K562 (cell line): ENCODE data around the gene FKBP8. TPM values are rescaled to one million over a fixed set of nuclear protein-coding genes. Genes with fewer than 3 reads are reported as not detected.

ENCODE experiments used
- ASH1L ChIP-seq: fragments of 450-650 bp; IDR thresholded peaks from 2 replicates; pipeline ENCODE4 v1.6.1; 2018; ENCODE audit warnings: borderline replicate concordance, mild to moderate bottlenecking, low read depth; ENCODE audit not compliant: partially characterized antibody
- BHLHE40 ChIP-seq: IDR thresholded peaks from 2 replicates; pipeline ENCODE4 v1.6.1; 2011; ENCODE audit warnings: low read length, improper control_type of control experiment
- CBFB ChIP-seq: sonication (generic); formaldehyde crosslinking; IDR thresholded peaks from 2 replicates; pipeline ENCODE4 v1.4.0; 2020; ENCODE audit warnings: mild to moderate bottlenecking, missing genetic modification reagents
- CUX1 ChIP-seq: fragments of 200-800 bp; sonication (Bioruptor generic); IDR thresholded peaks from 2 replicates; pipeline ENCODE4 v1.6.1; 2016; ENCODE audit warnings: missing genetic modification characterization, missing compliant biosample characterization
- HBP1 ChIP-seq: fragments of 450-650 bp; formaldehyde crosslinking; IDR thresholded peaks from 2 replicates; pipeline ENCODE4 v1.4.0; 2022; ENCODE audit warnings: missing genetic modification characterization
- KLF13 ChIP-seq: fragments of 450-650 bp; IDR thresholded peaks from 2 replicates; pipeline ENCODE4 v1.6.1; 2016; ENCODE audit warnings: missing genetic modification characterization, low read depth, mild to moderate bottlenecking, missing compliant biosample characterization, moderate library complexity, borderline replicate concordance
- MAFF ChIP-seq: IDR thresholded peaks from 2 replicates; pipeline ENCODE4 v1.6.1; 2012; ENCODE audit warnings: low read length, improper control_type of control experiment
- NCOA2 ChIP-seq, 2 experiments: fragments of 450-650 bp; IDR thresholded peaks; 2 replicates each; pipeline ENCODE4 v1.6.1; 2018; ENCODE audit warnings: mild to moderate bottlenecking in 2 of 2, moderate library complexity in 1 of 2; ENCODE audit not compliant: partially characterized antibody in 2 of 2
- PKNOX1 ChIP-seq: fragments of 450-650 bp; IDR thresholded peaks from 2 replicates; pipeline ENCODE4 v1.6.1; 2016
- POLR2B ChIP-seq: fragments of 450-650 bp; IDR thresholded peaks from 2 replicates; pipeline ENCODE4 v1.6.1; 2018; ENCODE audit warnings: low read depth; ENCODE audit not compliant: partially characterized antibody
- RFX1 ChIP-seq: fragments of 450-650 bp; IDR thresholded peaks from 2 replicates; pipeline ENCODE4 v1.6.1; 2016; ENCODE audit warnings: mild to moderate bottlenecking, moderate library complexity
- RNF2 ChIP-seq: sonication (generic); IDR thresholded peaks from 2 replicates; pipeline ENCODE4 v1.6.1; 2016
- RUNX1 ChIP-seq: sonication (generic); IDR thresholded peaks from 2 replicates; pipeline ENCODE4 v1.6.1; 2016; ENCODE audit warnings: antibody characterized with exemption, low read depth
- SP2 ChIP-seq: IDR thresholded peaks from 2 replicates; pipeline ENCODE4 v1.6.1; 2011; ENCODE audit warnings: mild to moderate bottlenecking, low read depth, low read length, moderate library complexity; ENCODE audit not compliant: poor library complexity, severe bottlenecking; ENCODE audit errors: extremely low read depth
- VEZF1 ChIP-seq: fragments of 200-800 bp; sonication (Bioruptor generic); IDR thresholded peaks from 2 replicates; pipeline ENCODE4 v1.6.1; 2017; ENCODE audit warnings: missing genetic modification characterization, missing compliant biosample characterization
- ZNF197 ChIP-seq: fragments of 200-800 bp; sonication (Bioruptor generic); IDR thresholded peaks from 2 replicates; pipeline ENCODE4 v1.6.1; 2016; ENCODE audit warnings: low read depth, missing genetic modification characterization, missing compliant biosample characterization
- ZNF324 ChIP-seq: fragments of 250-450 bp; sonication (Bioruptor Pico); IDR thresholded peaks from 2 replicates; pipeline ENCODE4 v1.4.0; 2020; ENCODE audit warnings: mild to moderate bottlenecking
- ZNF511 ChIP-seq: sonication (generic); formaldehyde crosslinking; IDR thresholded peaks from 2 replicates; pipeline ENCODE4 v1.8.0; 2022; ENCODE audit warnings: mild to moderate bottlenecking, missing genetic modification reagents
- polyA plus RNA-seq, 8 experiments: library from polyadenylated mRNA; depleted of rRNA in 4 of 8; stranded (reverse) in 5 of 8; unstranded in 3 of 8; fragments of >200 nt; fragmentation: Nextera tagmentation in 2 of 8; fragmentation: Illumina TruSeq in 1 of 8; extraction: Ambion mirVana in 2 of 8; extraction: Trizol in 1 of 8; gene quantifications; 2 replicates each; pipeline versions ENCODE4 v1.2.1 to v1.2.3, GENCODE V29; 2011 to 2014; ENCODE audit warnings: inconsistent platforms in 1 of 8, missing spikeins in 1 of 8
- total RNA-seq, 7 experiments: library from RNA; depleted of rRNA in 6 of 7; stranded (reverse); fragments of >200 nt in 6 of 7; fragmentation: Illumina TruSeq in 2 of 7; extraction: Trizol in 2 of 7; gene quantifications; 2 replicates each; pipeline versions ENCODE4 v1.2.1 to v1.2.3, GENCODE V29; 2011 to 2021; ENCODE audit warnings: low replicate concordance in 1 of 7

The FKBP8 gene
- total and polyA plus RNA-seq, 9 of the 15 experiments (the other 6 are each of a cell fraction or from before 2014, with no cell fraction given), result 0.46 to 236 (median 104) TPM

- TF ChIP-seq CUX1 (no peak), PKNOX1 (no peak), BHLHE40 (no peak; the same call in 1 of the 2 replicates), ZNF197 (CRISPR knock-in tag) (no peak), ZNF511 (CRISPR knock-in tag) (peak; percentile 56; the same call in 1 of the 2 replicates), ASH1L (no peak), CBFB (CRISPR knock-in tag) (0 out of 2 replicates have a peak, but pooled peaks have one; percentile 50), VEZF1 (peak; percentile 89), POLR2B (peak; percentile 61), NCOA2 (IDR thresholded peaks at IDR 0.05; ENCODE audit: partially characterized antibody in 2 of 2) (no peak), SP2 (peak; percentile 89), RUNX1 (no peak; the same call in 1 of the 2 replicates), RFX1 (no peak), ZNF324 (CRISPR knock-in tag) (no peak), RNF2 (peak; percentile 72), MAFF (no peak), KLF13 (tag) (no peak), HBP1 (no peak)
Observed at GRCh38 chr19:18588611-18589379, 45.4 kb upstream of the FKBP8 start, which contains the start of gene REX1BD (continued).
